ACC112 (cell line): ENCODE measurements around the gene IRF6.

Source experiments
- H2AFZ ChIP-seq: fragments of 200-600 bp; sonication (generic); one replicate; pipeline ENCODE4 v1.6.0; 2017; ENCODE audit warnings: antibody characterized with exemption, low read length; ENCODE audit not compliant: unreplicated experiment
- H3K27ac ChIP-seq: fragments of 200-600 bp; sonication (generic); 2 replicates; pipeline ENCODE4 v1.5.1; 2014; ENCODE audit warnings: low read depth, mild to moderate bottlenecking, antibody characterized with exemption, low read length, moderate library complexity
- H3K27me3 ChIP-seq: fragments of 200-600 bp; sonication (generic); 2 replicates; pipeline ENCODE4 v1.6.1; 2014; ENCODE audit warnings: mild to moderate bottlenecking, antibody characterized with exemption, low read length, moderate library complexity, mixed read lengths; ENCODE audit not compliant: insufficient read depth
- H3K36me3 ChIP-seq: fragments of 200-600 bp; sonication (generic); 2 replicates; pipeline ENCODE4 v1.6.1; 2016; ENCODE audit warnings: mild to moderate bottlenecking, antibody characterized with exemption, low read length, moderate library complexity, mixed read lengths; ENCODE audit not compliant: insufficient read depth
- H3K4me1 ChIP-seq: fragments of 200-600 bp; sonication (generic); one replicate; pipeline ENCODE4 v1.6.1; 2016; ENCODE audit warnings: low read length, mixed read lengths; ENCODE audit not compliant: insufficient read depth, unreplicated experiment, control insufficient read depth
- H3K4me3 ChIP-seq: fragments of 200-600 bp; sonication (generic); 2 replicates; pipeline ENCODE4 v1.5.1; 2014; ENCODE audit warnings: mild to moderate bottlenecking, low read depth, low read length
- H3K79me2 ChIP-seq: fragments of 200-600 bp; sonication (generic); one replicate; pipeline ENCODE4 v1.6.0; 2016; ENCODE audit warnings: low read length; ENCODE audit not compliant: control insufficient read depth, unreplicated experiment, insufficient read depth

The IRF6 gene

GRCh38 chr1:209805875-209806760, at the start of gene IRF6:
IRF6 (minus strand) TSS chr1:209806142; CDS start chr1:209801413, 4,729 bp downstream.
- Histone ChIP-seq H3K79me2 (no peaks in the 10 kb centered on the region), H3K27ac (peak within 1 kb of the TSS; percentile 42; the same call in 1 of the 2 replicates), H2AFZ (peak within 1 kb of the TSS; percentile 79), H3K4me1 (peaks cover 17% of the 10 kb centered on the region), H3K27me3 (peaks cover 16% of the 10 kb centered on the region; the same call in 1 of the 2 replicates), H3K36me3 (no peaks in the 10 kb centered on the region), H3K4me3 (peak within 1 kb of the TSS; percentile 67)

- H3K4me3 ChIP-seq = no peak overlapping the region
- no peak overlapping the region for H3K27ac ChIP-seq
- H3K27me3 ChIP-seq = no peaks in the 10 kb centered on the region
- H3K36me3 ChIP-seq = peaks cover 6% of the 10 kb centered on the region; the same call in 1 of the 2 replicates
- H3K79me2 ChIP-seq = no peaks in the 10 kb centered on the region
- peaks cover 6% of the 10 kb centered on the region for H3K4me1 ChIP-seq
- H2AFZ ChIP-seq = no peak overlapping the region
These were observed 49.7 kb upstream of the IRF6 start for GRCh38 chr1:209855623-209856022.

GRCh38 chr1:209855006-209855405, 49.1 kb upstream of the IRF6 start:
- Histone ChIP-seq H3K27ac (no peak overlapping the region), H3K36me3 (peaks cover 6% of the 10 kb centered on the region; the same call in 1 of the 2 replicates)

GRCh38 chr1:209854196-209854595, 48.3 kb upstream of the IRF6 start:
- no peaks in the 10 kb centered on the region for H3K79me2 ChIP-seq
- no peak overlapping the region for H3K27ac ChIP-seq
- H3K36me3 ChIP-seq = peaks cover 6% of the 10 kb centered on the region; the same call in 1 of the 2 replicates
- H3K4me1 ChIP-seq = peaks cover 5% of the 10 kb centered on the region
- no peaks in the 10 kb centered on the region for H3K27me3 ChIP-seq
- no peak overlapping the region for H3K4me3 ChIP-seq
- no peak overlapping the region for H2AFZ ChIP-seq

More at GRCh38 chr1:209855006-209855405, 49.1 kb upstream of the IRF6 start:
- Histone ChIP-seq H3K4me1 (peaks cover 5% of the 10 kb centered on the region), H3K4me3 (no peak overlapping the region), H2AFZ (no peak overlapping the region), H3K79me2 (no peaks in the 10 kb centered on the region), H3K27me3 (no peaks in the 10 kb centered on the region)

DNA sequence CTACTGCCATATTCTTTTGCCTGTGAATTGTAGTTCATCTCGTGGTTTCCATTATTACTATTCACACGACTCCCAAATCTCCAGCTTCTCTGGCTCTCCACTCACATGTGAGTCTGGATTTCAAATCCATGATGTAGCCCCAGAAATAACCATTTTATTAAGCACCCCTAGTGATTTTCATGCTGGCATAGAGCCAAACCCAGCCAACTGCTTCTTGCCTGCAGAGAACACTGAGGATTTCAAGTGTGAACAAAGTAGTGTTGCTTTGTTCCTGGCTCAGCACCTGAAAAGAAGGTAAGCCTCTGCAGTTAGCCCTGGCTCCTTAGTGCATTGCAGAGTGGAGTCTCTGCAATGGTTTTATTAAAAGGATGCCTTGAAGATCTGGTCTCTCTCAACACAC, 47.7 kb upstream of the IRF6 start:
- H3K27ac ChIP-seq = no peak overlapping the region
- peaks cover 6% of the 10 kb centered on the region; the same call in 1 of the 2 replicates for H3K36me3 ChIP-seq
- H2AFZ ChIP-seq = no peak overlapping the region
- H3K4me3 ChIP-seq = no peak overlapping the region
- no peaks in the 10 kb centered on the region for H3K79me2 ChIP-seq
- H3K27me3 ChIP-seq = no peaks in the 10 kb centered on the region
- H3K4me1 ChIP-seq = peaks cover 5% of the 10 kb centered on the region

GRCh38 chr1:209850342-209850979, 44.5 kb upstream of the IRF6 start:
- peaks cover 25% of the 10 kb centered on the region; the same call in 1 of the 2 replicates for H3K36me3 ChIP-seq
- no peak overlapping the region for H2AFZ ChIP-seq

GRCh38 chr1:209849388-209849787, 43.4 kb upstream of the IRF6 start:
- no peaks in the 10 kb centered on the region for H3K27me3 ChIP-seq
- H3K79me2 ChIP-seq = peaks cover 11% of the 10 kb centered on the region
- no peak overlapping the region for H3K4me3 ChIP-seq
- H2AFZ ChIP-seq = no peak overlapping the region
- peaks cover 31% of the 10 kb centered on the region; the same call in 1 of the 2 replicates for H3K36me3 ChIP-seq
- peaks cover 25% of the 10 kb centered on the region for H3K4me1 ChIP-seq
- H3K27ac ChIP-seq = peak overlapping the region; percentile 19; the same call in 1 of the 2 replicates

More at GRCh38 chr1:209850342-209850979, 44.5 kb upstream of the IRF6 start:
- H3K4me3 ChIP-seq = no peak overlapping the region
- peaks cover 16% of the 10 kb centered on the region for H3K4me1 ChIP-seq
- H3K27ac ChIP-seq = peak overlapping the region; percentile 19; the same call in 1 of the 2 replicates
- no peaks in the 10 kb centered on the region for H3K27me3 ChIP-seq
- peaks cover 11% of the 10 kb centered on the region for H3K79me2 ChIP-seq

DNA sequence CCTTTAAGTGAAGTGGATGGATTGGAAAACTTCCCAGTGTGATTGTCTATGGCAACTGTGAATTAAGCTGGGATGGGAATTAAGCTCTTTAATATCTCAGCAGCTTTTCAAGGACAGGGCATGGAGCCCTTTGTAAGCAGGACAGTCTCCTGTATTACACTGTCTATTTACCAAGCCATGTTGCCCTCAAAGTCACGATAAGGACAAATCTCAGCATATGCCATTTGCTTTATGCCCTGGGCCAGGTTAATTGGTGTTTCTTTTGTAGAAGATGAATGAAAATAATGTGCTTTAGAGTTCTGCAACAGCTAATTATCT, 39.4 kb upstream of the IRF6 start:
- H3K79me2 ChIP-seq = peaks cover 15% of the 10 kb centered on the region
- peaks cover 58% of the 10 kb centered on the region for H3K36me3 ChIP-seq

DNA sequence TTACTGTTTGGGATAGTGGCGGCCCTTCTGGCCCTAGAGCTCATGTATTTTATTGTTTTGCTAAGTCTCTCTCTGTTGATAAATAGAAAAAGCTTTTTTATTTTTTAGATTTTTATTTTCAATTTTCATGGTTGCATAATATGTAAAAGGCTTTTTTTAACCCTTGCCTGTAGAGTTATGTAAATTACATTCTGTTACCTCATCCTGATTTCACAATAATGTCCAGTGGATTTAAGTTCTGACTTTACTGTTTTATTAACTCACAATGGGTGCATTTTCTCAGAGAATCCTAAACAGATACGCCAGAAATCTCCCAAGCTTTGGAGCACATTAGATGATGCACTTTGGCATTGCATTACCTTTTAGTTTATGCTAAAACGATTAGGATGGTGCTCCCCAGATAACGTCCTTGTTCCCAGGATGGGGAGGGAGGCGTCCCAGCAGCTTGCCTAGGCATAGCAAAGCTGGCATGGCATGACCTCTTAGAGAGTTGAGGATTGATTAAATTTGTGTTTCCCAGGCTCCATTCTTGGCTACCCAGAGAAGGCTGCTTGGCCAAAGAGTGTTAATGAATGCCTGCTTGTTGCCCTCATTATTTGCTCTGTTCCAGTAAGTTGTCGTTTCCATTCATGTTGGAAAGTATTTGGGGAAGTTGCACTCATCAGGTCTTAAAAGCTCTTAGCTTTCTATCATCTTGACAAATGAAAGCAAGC, 38.9 kb upstream of the IRF6 start:
- Histone ChIP-seq H3K27me3 (no peaks in the 10 kb centered on the region), H3K4me3 (no peak overlapping the region), H3K4me1 (peaks cover 38% of the 10 kb centered on the region), H2AFZ (no peak overlapping the region), H3K36me3 (peaks cover 58% of the 10 kb centered on the region), H3K79me2 (peaks cover 15% of the 10 kb centered on the region), H3K27ac (peak overlapping the region; percentile 46)

More for the DNA sequence above, 39.4 kb upstream of the IRF6 start:
- peaks cover 34% of the 10 kb centered on the region for H3K4me1 ChIP-seq
- no peak overlapping the region for H3K4me3 ChIP-seq
- peak overlapping the region; percentile 46 for H3K27ac ChIP-seq
- H2AFZ ChIP-seq = no peak overlapping the region
- no peaks in the 10 kb centered on the region for H3K27me3 ChIP-seq

DNA sequence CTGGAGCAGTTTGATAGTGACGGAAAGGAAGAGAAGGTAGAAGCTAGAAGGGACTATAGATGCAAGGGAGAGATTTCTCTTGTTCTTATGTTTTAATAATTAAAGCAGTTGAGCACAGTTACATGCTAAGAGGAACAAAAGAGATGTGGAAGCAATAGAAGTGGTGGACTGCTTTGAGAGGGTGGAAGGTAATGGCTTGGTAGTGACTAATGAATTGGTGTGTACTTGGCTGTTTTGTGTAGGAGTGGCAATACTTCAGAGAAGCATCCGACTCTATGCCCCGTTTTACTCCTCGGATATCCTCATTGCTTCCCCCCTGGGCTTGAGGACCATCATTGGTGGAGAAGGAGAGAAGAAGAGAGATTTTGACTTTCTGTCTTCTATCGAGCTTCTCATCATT, 34.7 kb upstream of the IRF6 start:
- Histone ChIP-seq H3K4me1 (peaks cover 60% of the 10 kb centered on the region), H2AFZ (no peak overlapping the region), H3K4me3 (peak overlapping the region; percentile 44), H3K27me3 (no peaks in the 10 kb centered on the region), H3K36me3 (peaks cover 73% of the 10 kb centered on the region), H3K79me2 (peaks cover 7% of the 10 kb centered on the region), H3K27ac (peak overlapping the region; percentile 96)
